ENCODE measurements around the gene USP46. TPM values are rescaled to one million over a fixed set of nuclear protein-coding genes. Genes with fewer than 3 reads are reported as not detected.

The USP46 gene
- total and polyA plus RNA-seq, 10 donors, result 1.2 to 17.1 (median 9.1) TPM

- Histone ChIP-seq H3K9me3 (no peaks in the 10 kb centered on the region), H3K36me3 (no peaks in the 10 kb centered on the region), H3K27me3 (replicated peaks in 1 of 7) (no peaks in the 10 kb centered on the region), H3K4me1 (no peaks in the 10 kb centered on the region), H3K27ac (no peak overlapping the region), H3K4me3 (no peak overlapping the region)
- WGBS, 5 donors, result 77 to 93% (median 83%) methylated on average over 4 of the region's 4 CpGs
- DNase-seq, result no peak
- TF ChIP-seq CTCF (IDR thresholded peaks at IDR 0.05 in 8 of 11, conservative IDR thresholded peaks at IDR 0.05 in 3 of 11) (no peak), POLR2A (IDR thresholded peaks at IDR 0.05) (no peak)
- intact Hi-C loops (cut with DNase I; ENCODE audit: low total_unique reads), result no loop called here
These were observed 79.4 kb downstream of the USP46 start for GRCh38 chr4:52579602-52580272.

DNA sequence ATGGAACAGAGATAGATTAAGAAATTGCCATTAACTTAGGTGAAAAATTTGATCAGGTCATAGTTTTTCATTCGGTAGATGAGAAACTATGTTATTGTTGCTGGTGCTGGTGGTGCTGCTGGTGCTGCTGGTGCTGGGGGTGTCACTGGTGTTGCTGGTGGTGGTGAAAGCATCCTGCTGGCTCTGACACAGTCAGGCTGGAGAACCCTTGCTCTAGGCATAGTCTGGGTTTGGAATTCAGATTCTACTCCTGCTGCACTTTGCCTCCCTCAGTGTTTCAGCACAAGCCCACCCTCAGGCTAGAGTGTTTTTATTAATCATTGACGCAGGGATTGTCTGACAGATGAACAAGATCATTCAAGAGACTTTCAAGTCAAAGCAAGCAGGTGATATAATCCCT lies 80.2 kb downstream of the USP46 start:
- Histone ChIP-seq H3K4me1 (no peaks in the 10 kb centered on the region), H3K27me3 (replicated peaks in 1 of 7) (no peaks in the 10 kb centered on the region), H3K27ac (no peak overlapping the region), H3K4me3 (no peak overlapping the region), H3K9me3 (no peaks in the 10 kb centered on the region), H3K36me3 (no peaks in the 10 kb centered on the region)
- no peak for TF ChIP-seq CTCF (IDR thresholded peaks at IDR 0.05 in 8 of 11, conservative IDR thresholded peaks at IDR 0.05 in 3 of 11)
- no peak for TF ChIP-seq POLR2A (IDR thresholded peaks at IDR 0.05)
- intact Hi-C loops (cut with DNase I; ENCODE audit: low total_unique reads), result no loop called here
- no peak for DNase-seq
- WGBS, 5 donors, result 95 to 98% (median 96%) methylated on average over 2 of the region's 2 CpGs

- no peak overlapping the region for H3K27ac ChIP-seq
- WGBS, 5 donors, result 84 to 96% (median 90%) methylated on average over 4 of the region's 4 CpGs
- no peaks in the 10 kb centered on the region for H3K4me1 ChIP-seq
- H3K36me3 ChIP-seq, result no peaks in the 10 kb centered on the region
- no peaks in the 10 kb centered on the region for H3K9me3 ChIP-seq
- no peak overlapping the region for H3K4me3 ChIP-seq
- no peak for DNase-seq
- intact Hi-C loops (cut with DNase I; ENCODE audit: low total_unique reads), result no loop called here
- TF ChIP-seq CTCF (IDR thresholded peaks at IDR 0.05 in 8 of 11, conservative IDR thresholded peaks at IDR 0.05 in 3 of 11) (no peak), POLR2AphosphoS5 (IDR thresholded peaks at IDR 0.05) (no peak), POLR2A (IDR thresholded peaks at IDR 0.05) (no peak)
- H3K27me3 ChIP-seq (replicated peaks in 1 of 7), result no peaks in the 10 kb centered on the region
These were observed 81.5 kb downstream of the USP46 start for GRCh38 chr4:52577624-52577962.

DNA sequence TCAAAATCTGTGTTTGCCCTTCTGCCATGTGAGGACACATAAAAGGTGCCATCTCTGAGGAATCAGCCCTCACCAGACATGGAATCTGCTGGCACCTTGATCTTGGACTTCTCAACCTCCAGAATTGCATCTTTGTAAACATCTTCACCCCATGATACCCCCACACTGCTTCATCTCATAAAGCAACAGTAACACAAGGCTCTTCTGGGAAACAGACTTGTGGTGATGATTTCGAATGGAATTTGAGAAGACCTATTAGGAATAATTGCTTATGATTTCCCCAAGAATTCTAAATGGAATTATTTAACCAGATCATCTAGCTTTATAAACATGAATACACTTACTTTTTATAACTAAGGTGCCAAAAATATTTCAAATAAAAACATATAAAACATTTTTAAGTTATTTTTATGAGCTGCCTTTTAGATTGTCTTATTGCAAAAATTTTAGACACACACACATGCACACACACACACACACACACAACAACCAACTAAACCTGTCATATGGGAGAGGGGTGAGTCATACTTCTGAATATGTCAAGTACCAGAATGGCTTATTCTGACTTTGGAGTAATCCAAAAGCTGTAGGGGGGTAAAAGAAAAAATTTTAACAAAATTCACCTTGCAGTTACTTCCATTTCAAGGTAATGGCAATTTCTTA lies 82.0 kb downstream of the USP46 start:
- Histone ChIP-seq H3K9me3 (no peaks in the 10 kb centered on the region), H3K36me3 (no peaks in the 10 kb centered on the region), H3K4me1 (no peaks in the 10 kb centered on the region), H3K4me3 (no peak overlapping the region), H3K27me3 (replicated peaks in 1 of 7) (no peaks in the 10 kb centered on the region), H3K27ac (no peak overlapping the region)
- TF ChIP-seq POLR2A (IDR thresholded peaks at IDR 0.05), result no peak
- no peak for TF ChIP-seq CTCF (IDR thresholded peaks at IDR 0.05 in 8 of 11, conservative IDR thresholded peaks at IDR 0.05 in 3 of 11)
- no peak for TF ChIP-seq POLR2AphosphoS5 (IDR thresholded peaks at IDR 0.05)
- WGBS, 5 donors, result 75 to 89% (median 85%) methylated on average over 1 of the region's 1 CpG
- DNase-seq, result no peak
- intact Hi-C loops (cut with DNase I; ENCODE audit: low total_unique reads), result no loop called here

Data from spleen (tissue), 11 donors.